Measurements from ENCODE around the gene IFIT2. TPM values are rescaled to one million over a fixed set of nuclear protein-coding genes. Genes with fewer than 3 reads are reported as not detected.
"Not testable (repeated sequence)": the region's sequence is repeated elsewhere in the genome, so short reads cannot be mapped to it uniquely, and the experiment has no call there.

IFIT2 gene
- total RNA-seq, 1 donor = 99.4 TPM

GRCh38 chr10:89271532-89271931, 30.3 kb upstream of the IFIT2 start:
- Histone ChIP-seq H3K27me3 (ENCODE audit: insufficient read depth, low read length) (no peaks in the 10 kb centered on the region), H3K4me1 (ENCODE audit: insufficient read depth, low read length) (peaks cover 7% of the 10 kb centered on the region), H3K4me3 (ENCODE audit: low read length) (no peak overlapping the region), H3K9me3 (ENCODE audit: low read depth, low read length) (no peaks in the 10 kb centered on the region)

GRCh38 chr10:89273680-89274079, 28.2 kb upstream of the IFIT2 start:
- no peaks in the 10 kb centered on the region for H3K27me3 ChIP-seq (ENCODE audit: insufficient read depth, low read length)
- H3K4me1 ChIP-seq (ENCODE audit: insufficient read depth, low read length) = peaks cover 7% of the 10 kb centered on the region
- H3K9me3 ChIP-seq (ENCODE audit: low read depth, low read length) = no peaks in the 10 kb centered on the region
- H3K4me3 ChIP-seq (ENCODE audit: low read length) = no peak overlapping the region

- peaks cover 3% of the 10 kb centered on the region for H3K4me1 ChIP-seq (ENCODE audit: insufficient read depth, low read length)
- no peaks in the 10 kb centered on the region for H3K9me3 ChIP-seq (ENCODE audit: low read depth, low read length)
- no peaks in the 10 kb centered on the region for H3K27me3 ChIP-seq (ENCODE audit: insufficient read depth, low read length)
- no peak overlapping the region for H3K4me3 ChIP-seq (ENCODE audit: low read length)
Observed at GRCh38 chr10:89274928-89275327, 26.9 kb upstream of the IFIT2 start.

GRCh38 chr10:89275383-89275782, 26.5 kb upstream of the IFIT2 start:
- H3K9me3 ChIP-seq (ENCODE audit: low read depth, low read length) = no peaks in the 10 kb centered on the region
- H3K4me3 ChIP-seq (ENCODE audit: low read length) = no peak overlapping the region
- no peaks in the 10 kb centered on the region for H3K27me3 ChIP-seq (ENCODE audit: insufficient read depth, low read length)
- no peaks in the 10 kb centered on the region for H3K4me1 ChIP-seq (ENCODE audit: insufficient read depth, low read length)

GRCh38 chr10:89278034-89278535, 23.8 kb upstream of the IFIT2 start:
- no peaks in the 10 kb centered on the region for H3K9me3 ChIP-seq (ENCODE audit: low read depth, low read length)
- no peaks in the 10 kb centered on the region for H3K27me3 ChIP-seq (ENCODE audit: insufficient read depth, low read length)
- no peak overlapping the region for H3K4me3 ChIP-seq (ENCODE audit: low read length)
- no peaks in the 10 kb centered on the region for H3K4me1 ChIP-seq (ENCODE audit: insufficient read depth, low read length)

- Histone ChIP-seq H3K9me3 (ENCODE audit: low read depth, low read length) (no peaks in the 10 kb centered on the region), H3K27me3 (ENCODE audit: insufficient read depth, low read length) (no peaks in the 10 kb centered on the region), H3K4me3 (ENCODE audit: low read length) (no peak overlapping the region), H3K4me1 (ENCODE audit: insufficient read depth, low read length) (no peaks in the 10 kb centered on the region)
Observed at GRCh38 chr10:89278900-89279392, 22.9 kb upstream of the IFIT2 start.

- Histone ChIP-seq H3K27me3 (ENCODE audit: insufficient read depth, low read length) (no peaks in the 10 kb centered on the region), H3K4me1 (ENCODE audit: insufficient read depth, low read length) (no peaks in the 10 kb centered on the region), H3K4me3 (ENCODE audit: low read length) (no peak overlapping the region), H3K9me3 (ENCODE audit: low read depth, low read length) (no peaks in the 10 kb centered on the region)
Observed at GRCh38 chr10:89279421-89279869, 22.4 kb upstream of the IFIT2 start.

- no peaks in the 10 kb centered on the region for H3K27me3 ChIP-seq (ENCODE audit: insufficient read depth, low read length)
- H3K4me1 ChIP-seq (ENCODE audit: insufficient read depth, low read length) = no peaks in the 10 kb centered on the region
- H3K4me3 ChIP-seq (ENCODE audit: low read length) = no peak overlapping the region
- no peaks in the 10 kb centered on the region for H3K9me3 ChIP-seq (ENCODE audit: low read depth, low read length)
Observed at GRCh38 chr10:89280508-89280907, 21.3 kb upstream of the IFIT2 start.

GRCh38 chr10:89281606-89282395, 20.0 kb upstream of the IFIT2 start:
- Histone ChIP-seq H3K4me3 (ENCODE audit: low read length) (no peak overlapping the region), H3K9me3 (ENCODE audit: low read depth, low read length) (no peaks in the 10 kb centered on the region), H3K4me1 (ENCODE audit: insufficient read depth, low read length) (no peaks in the 10 kb centered on the region), H3K27me3 (ENCODE audit: insufficient read depth, low read length) (no peaks in the 10 kb centered on the region)

- Histone ChIP-seq H3K4me3 (ENCODE audit: low read length) (no peak overlapping the region), H3K9me3 (ENCODE audit: low read depth, low read length) (no peaks in the 10 kb centered on the region), H3K27me3 (ENCODE audit: insufficient read depth, low read length) (no peaks in the 10 kb centered on the region), H3K4me1 (ENCODE audit: insufficient read depth, low read length) (no peaks in the 10 kb centered on the region)
Observed at GRCh38 chr10:89283025-89283935, 18.6 kb upstream of the IFIT2 start.

GRCh38 chr10:89283936-89284475, 17.8 kb upstream of the IFIT2 start:
- Histone ChIP-seq H3K9me3 (ENCODE audit: low read depth, low read length) (no peaks in the 10 kb centered on the region), H3K27me3 (ENCODE audit: insufficient read depth, low read length) (no peaks in the 10 kb centered on the region), H3K4me3 (ENCODE audit: low read length) (no peak overlapping the region), H3K4me1 (ENCODE audit: insufficient read depth, low read length) (no peaks in the 10 kb centered on the region)

- not testable (repeated sequence) for H3K9me3 ChIP-seq (ENCODE audit: low read depth, low read length); H3K4me1 ChIP-seq (ENCODE audit: insufficient read depth, low read length); H3K4me3 ChIP-seq (ENCODE audit: low read length); H3K27me3 ChIP-seq (ENCODE audit: insufficient read depth, low read length)
Observed at GRCh38 chr10:89284711-89285110, 17.1 kb upstream of the IFIT2 start.

- H3K27me3 ChIP-seq (ENCODE audit: insufficient read depth, low read length) = not testable (repeated sequence)
Observed at GRCh38 chr10:89285303-89285702, 16.5 kb upstream of the IFIT2 start.

GRCh38 chr10:89294721-89295239, 7.1 kb upstream of the IFIT2 start:
- Histone ChIP-seq H3K4me3 (ENCODE audit: low read length) (no peak overlapping the region), H3K9me3 (ENCODE audit: low read depth, low read length) (no peaks in the 10 kb centered on the region), H3K27me3 (ENCODE audit: insufficient read depth, low read length) (no peaks in the 10 kb centered on the region), H3K4me1 (ENCODE audit: insufficient read depth, low read length) (peaks cover 37% of the 10 kb centered on the region)

More at GRCh38 chr10:89285303-89285702, 16.5 kb upstream of the IFIT2 start:
- H3K4me1 ChIP-seq (ENCODE audit: insufficient read depth, low read length); H3K9me3 ChIP-seq (ENCODE audit: low read depth, low read length); H3K4me3 ChIP-seq (ENCODE audit: low read length): not testable (repeated sequence)

GRCh38 chr10:89295597-89295996, 6.2 kb upstream of the IFIT2 start:
- no peaks in the 10 kb centered on the region for H3K9me3 ChIP-seq (ENCODE audit: low read depth, low read length)
- peaks cover 39% of the 10 kb centered on the region for H3K4me1 ChIP-seq (ENCODE audit: insufficient read depth, low read length)
- no peak overlapping the region for H3K4me3 ChIP-seq (ENCODE audit: low read length)
- H3K27me3 ChIP-seq (ENCODE audit: insufficient read depth, low read length) = no peaks in the 10 kb centered on the region
